Left lobe of liver (tissue), 2 donors: ENCODE results near the gene CP. TPM values are rescaled to one million over a fixed set of nuclear protein-coding genes. Genes with fewer than 3 reads are reported as not detected.
"Not testable (repeated sequence)": the region's sequence is repeated elsewhere in the genome, so short reads cannot be mapped to it uniquely, and the experiment has no call there.

ENCODE experiments used
- ATAC-seq: fragments of 200-7000 bp; cut with Tn5 transposase; one replicate; pipeline ENCODE4 v1.9.1; 2020; ENCODE audit warnings: mild to moderate bottlenecking, moderate library complexity
- DNase-seq: peaks from one replicate; pipeline ENCODE4 v3.0.0-alpha.2; 2020; ENCODE audit warnings: low spot score
- total RNA-seq: library from RNA; stranded (reverse); gene quantifications from one replicate; pipeline ENCODE4 v1.2.1, GENCODE V29; 2021
- donor health status: DM: no; HTN: no; CAD: no; lungs with moderate emphysema.
- donor health status: DM: no; HTN: yes; CAD: no.

Gene CP
- total RNA-seq, 1 donor from 2014 or later = 1,073 TPM

GRCh38 chr3:149231871-149232270 is 10.2 kb upstream of the CP start:
- DNase-seq (no peak), ATAC-seq (no peak)

- ATAC-seq (no peak), DNase-seq (no peak)
Observed at GRCh38 chr3:149227591-149228268, 6.1 kb upstream of the CP start.

GRCh38 chr3:149226776-149227175 is 5.1 kb upstream of the CP start:
- DNase-seq = no peak
- ATAC-seq = no peak

DNA sequence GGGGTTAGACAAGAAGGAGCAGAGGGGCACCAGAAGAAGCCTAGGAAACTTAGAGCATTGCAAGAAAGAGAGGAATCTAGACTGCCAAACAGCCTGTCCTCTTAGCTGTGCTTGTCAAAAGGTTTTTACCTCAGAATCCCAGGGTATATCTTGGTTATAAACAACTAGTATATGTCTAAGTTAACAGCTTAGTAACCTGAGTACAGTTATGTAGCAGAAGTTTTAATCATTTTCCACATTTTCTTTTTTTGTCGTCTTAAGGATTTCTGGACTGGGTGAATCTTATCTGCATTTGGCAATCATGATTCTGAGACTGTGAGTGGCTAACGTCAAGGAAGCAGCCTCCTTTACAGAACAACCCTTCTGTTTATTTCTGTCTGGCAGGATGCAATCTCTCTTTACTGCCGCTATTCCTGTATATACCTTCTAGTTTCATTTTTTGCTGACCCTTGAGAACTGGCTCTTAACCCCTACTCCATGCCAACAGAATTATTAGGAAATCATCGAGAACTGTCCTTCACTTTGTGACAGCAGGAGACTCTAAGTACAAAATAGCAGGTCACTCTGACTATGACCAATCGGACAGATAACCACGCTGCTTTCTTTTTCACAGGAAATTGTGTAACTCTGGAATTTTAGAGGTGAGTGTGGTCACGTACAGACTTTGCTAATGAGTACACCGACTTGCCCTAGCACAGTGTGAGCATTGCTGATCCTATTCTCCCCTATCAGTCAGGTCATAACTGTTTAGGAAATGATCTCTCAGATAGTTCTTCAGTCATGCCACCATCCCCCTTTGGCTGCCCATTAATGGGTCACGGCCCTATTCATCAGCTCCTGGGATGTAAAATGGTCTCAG is 3.3 kb upstream of the CP start:
- peak; percentile 74 for ATAC-seq

DNA sequence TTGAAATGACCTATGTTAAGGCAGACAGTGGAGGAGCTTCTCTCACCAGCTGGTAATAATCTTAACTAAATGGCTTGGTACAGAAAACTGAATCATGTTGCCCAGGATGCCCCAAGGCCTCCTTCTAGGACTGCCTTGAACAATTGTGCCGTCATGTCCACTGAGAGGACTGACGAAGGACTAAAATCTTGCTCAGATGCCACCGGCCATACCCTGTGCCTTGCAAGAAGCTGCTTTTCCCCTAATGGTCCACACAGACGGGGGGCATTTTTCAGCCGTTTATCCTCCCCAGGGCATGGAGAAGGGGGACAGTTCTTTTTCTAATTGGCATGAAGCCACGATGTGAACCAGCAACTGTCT is 1.8 kb upstream of the CP start:
- DNase-seq (no peak), ATAC-seq (no peak)

More for the DNA sequence above, 3.3 kb upstream of the CP start:
- peak; percentile 77 for DNase-seq

DNA sequence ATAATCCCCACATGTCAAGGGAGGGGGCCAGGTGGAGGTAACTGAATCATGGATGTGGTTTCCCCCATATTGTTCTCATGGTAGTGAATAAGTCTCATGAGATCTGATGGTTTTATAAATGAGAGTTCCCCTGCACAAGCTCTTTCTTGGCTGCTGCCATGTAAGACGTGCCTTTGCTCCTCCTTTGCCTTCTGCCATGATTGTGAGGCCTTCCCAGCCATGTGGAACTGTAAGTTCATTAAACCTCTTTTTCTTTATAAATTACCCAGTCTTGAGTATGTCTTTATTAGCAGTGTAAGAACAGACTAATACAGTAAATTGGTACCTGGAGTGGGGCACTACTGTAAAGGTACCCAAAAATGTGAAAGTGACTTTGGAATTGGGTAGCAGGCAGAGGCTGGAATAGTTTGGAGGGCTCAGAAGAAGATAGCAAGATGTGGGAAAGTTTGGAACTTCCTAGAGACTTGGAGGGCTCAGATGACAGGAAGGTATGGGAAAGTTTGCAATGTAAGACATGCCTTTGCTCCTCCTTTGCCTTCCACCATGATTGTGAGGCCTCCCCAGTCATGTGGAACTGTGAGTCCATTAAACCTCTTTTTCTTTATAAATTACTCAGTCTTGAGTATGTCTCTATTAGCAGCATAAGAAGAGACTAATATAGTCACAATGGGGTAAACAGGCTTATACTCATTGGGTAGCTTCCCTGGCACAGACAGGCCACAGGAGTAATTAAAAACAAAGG is 2.1 kb downstream of the CP start:
- not testable (repeated sequence) for DNase-seq

GRCh38 chr3:149217347-149217746 is 4.3 kb downstream of the CP start:
- ATAC-seq (peak; percentile 13), DNase-seq (no peak)

More for the DNA sequence above, 2.1 kb downstream of the CP start:
- ATAC-seq = not testable (repeated sequence)

- peak; percentile 59 for DNase-seq
- peak; percentile 35 for ATAC-seq
Observed at GRCh38 chr3:149216193-149216869, 5.3 kb downstream of the CP start.

GRCh38 chr3:149215515-149215914 is 6.1 kb downstream of the CP start:
- no peak for DNase-seq
- peak; percentile 21 for ATAC-seq

- DNase-seq (peak; percentile 68), ATAC-seq (peak; percentile 67)
Observed at GRCh38 chr3:149214702-149215101, 6.9 kb downstream of the CP start.

GRCh38 chr3:149212386-149212785 is 9.2 kb downstream of the CP start:
- DNase-seq (no peak), ATAC-seq (no peak)

- no peak for ATAC-seq
- DNase-seq = no peak
Observed at GRCh38 chr3:149209431-149209830, 12.2 kb downstream of the CP start.

GRCh38 chr3:149207475-149207874 is 14.2 kb downstream of the CP start:
- ATAC-seq (no peak), DNase-seq (no peak)

DNA sequence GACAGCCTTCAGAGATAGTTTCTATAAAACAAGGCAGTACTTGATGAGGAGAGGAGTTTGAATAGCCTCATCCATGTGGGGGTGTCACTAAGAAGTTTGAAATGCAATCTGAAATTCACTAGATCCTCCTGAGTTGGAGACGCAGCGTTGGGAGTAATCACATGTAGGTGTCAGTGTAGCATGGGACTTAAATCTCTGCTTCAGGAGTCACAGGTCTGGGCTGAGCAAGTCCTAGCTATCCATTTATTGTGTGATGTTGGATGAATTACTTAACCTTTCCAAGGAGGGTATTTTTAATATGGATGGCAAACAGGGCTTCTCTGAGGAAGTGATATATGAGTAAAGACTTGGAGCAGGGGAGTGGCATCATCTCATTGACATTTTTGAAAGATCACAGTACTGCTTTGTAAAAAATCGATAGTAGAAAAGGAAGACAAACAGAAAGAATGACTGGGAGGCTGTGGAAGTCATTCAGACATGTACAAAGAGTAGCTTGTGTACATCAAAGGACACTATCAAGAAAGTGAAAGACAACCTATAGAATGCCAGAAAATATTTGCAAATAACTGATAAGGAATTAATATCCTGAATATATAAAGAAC is 17.1 kb downstream of the CP start:
- DNase-seq (no peak), ATAC-seq (no peak)

GRCh38 chr3:149203758-149204157 is 17.9 kb downstream of the CP start:
- DNase-seq (no peak), ATAC-seq (no peak)

DNA sequence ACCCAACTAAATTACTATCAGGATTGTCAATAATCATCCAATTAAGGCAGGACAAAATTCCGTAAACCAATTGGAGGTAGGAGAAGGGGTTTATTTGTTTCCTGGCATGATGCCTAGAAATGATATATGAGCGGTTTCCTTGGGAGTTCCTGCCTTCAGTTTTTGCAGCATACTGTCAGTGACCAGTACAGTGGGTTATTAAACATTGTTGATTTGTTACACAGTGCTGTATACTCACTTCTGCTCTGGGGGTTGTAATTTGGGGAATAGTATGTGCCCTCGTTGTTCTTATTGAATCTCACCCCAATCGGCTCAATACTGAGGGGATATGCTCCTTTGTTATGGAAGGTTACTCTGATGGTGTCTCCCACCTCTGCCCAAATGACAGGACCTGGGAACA is 22.2 kb downstream of the CP start:
- no peak for DNase-seq
- no peak for ATAC-seq

DNA sequence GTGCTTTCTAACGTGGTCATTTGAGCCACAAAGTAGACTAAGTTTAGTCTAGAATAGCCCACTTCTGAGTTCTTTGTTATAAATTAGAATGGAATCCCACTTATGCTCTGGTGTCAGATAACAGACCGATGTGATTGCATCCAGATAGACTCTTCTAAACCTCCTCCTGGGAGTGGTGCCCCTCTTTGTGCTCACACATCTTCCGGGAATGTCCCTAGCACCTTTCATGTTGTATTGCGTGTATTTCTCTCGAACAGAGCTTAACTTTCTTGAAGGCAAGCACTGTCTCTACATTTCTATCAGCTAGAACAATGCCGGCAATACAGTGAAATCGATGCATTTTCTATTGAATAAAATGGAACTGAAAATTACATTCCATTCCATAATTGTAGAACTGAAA is 23.0 kb downstream of the CP start:
- no peak for DNase-seq
- ATAC-seq = no peak

GRCh38 chr3:149197669-149198068 is 24.0 kb downstream of the CP start:
- ATAC-seq (no peak), DNase-seq (no peak)

DNA sequence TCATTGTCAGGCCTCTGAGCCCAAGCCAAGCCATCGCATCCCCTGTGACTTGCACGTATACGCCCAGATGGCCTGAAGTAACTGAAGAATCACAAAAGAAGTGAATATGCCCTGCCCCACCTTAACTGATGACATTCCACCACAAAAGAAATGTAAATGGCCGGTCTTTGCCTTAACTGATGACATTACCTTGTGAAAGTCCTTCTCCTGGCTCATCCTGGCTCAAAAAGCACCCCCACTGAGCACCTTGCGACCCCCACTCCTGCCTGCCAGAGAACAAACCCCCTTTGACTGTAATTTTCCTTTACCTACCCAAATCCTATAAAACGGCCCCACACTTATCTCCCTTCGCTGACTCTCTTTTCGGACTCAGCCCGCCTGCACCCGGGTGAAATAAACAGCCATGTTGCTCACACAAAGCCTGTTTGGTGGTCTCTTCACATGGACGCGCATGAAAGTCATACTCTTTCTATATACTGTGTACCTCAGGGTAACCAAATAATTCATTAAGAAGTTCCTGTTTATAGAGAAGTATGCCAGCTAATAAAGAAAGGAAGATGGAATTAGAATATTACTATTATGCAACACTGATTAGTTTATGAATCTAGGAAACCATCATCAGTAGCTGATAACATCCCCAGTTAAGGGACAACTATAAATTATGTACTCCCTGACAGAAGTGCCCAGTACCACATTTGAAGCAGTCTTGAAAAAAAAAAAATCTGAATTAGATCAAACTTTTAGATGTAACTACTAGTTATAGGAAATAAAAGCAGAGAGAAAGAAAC is 24.6 kb downstream of the CP start:
- not testable (repeated sequence) for DNase-seq, ATAC-seq

DNA sequence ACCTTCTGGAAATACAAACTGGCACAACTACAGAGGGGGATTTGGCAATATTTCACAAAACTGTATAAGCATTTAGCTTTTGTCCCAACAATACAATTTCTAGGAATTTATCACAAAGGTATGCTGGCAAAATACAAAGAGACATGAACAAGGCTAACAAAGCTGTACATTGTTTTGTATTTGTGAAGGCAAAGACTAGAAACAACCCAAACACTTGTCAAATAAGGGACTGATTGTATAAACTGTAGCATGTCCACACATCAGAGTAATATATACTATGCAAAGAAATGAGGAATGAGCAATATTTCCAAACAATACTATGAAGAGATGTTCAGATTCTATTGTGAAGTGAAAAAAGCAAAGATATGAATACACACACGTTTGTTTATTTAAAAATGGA is 26.4 kb downstream of the CP start:
- ATAC-seq = no peak
- no peak for DNase-seq
